GM12872 (cell line): ENCODE measurements around the gene PRKAR2A.

Source experiments
- TF ChIP-seq, protein P1 (sequence below): IDR thresholded peaks from 3 replicates; pipeline ENCODE4 v1.5.1; 2011; ENCODE audit warnings: low read depth, mild to moderate bottlenecking, low read length, moderate library complexity; ENCODE audit not compliant: insufficient read depth

The PRKAR2A gene

DNA sequence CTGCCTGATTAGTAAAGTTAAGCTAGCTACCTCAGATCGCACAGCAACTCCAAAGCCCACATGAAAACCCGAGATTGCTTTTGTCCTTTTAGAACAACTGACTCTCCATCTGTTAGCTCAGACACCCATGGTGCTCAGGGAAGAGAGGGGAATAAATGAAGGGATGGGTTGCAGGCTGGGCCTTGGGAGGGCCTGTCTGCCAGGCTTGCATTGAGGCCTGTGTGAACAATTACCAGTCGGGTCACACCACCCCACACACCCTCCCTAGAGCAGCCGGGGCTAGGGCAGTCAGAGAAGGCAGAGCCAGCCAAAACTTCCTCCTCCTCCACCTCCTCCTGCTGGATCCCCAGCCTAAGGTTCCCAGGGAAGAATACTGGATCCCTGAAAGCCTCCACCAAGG is 8.8 kb upstream of the PRKAR2A start:
- TF ChIP-seq, protein P1, sequence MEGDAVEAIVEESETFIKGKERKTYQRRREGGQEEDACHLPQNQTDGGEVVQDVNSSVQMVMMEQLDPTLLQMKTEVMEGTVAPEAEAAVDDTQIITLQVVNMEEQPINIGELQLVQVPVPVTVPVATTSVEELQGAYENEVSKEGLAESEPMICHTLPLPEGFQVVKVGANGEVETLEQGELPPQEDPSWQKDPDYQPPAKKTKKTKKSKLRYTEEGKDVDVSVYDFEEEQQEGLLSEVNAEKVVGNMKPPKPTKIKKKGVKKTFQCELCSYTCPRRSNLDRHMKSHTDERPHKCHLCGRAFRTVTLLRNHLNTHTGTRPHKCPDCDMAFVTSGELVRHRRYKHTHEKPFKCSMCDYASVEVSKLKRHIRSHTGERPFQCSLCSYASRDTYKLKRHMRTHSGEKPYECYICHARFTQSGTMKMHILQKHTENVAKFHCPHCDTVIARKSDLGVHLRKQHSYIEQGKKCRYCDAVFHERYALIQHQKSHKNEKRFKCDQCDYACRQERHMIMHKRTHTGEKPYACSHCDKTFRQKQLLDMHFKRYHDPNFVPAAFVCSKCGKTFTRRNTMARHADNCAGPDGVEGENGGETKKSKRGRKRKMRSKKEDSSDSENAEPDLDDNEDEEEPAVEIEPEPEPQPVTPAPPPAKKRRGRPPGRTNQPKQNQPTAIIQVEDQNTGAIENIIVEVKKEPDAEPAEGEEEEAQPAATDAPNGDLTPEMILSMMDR, result no peak

DNA sequence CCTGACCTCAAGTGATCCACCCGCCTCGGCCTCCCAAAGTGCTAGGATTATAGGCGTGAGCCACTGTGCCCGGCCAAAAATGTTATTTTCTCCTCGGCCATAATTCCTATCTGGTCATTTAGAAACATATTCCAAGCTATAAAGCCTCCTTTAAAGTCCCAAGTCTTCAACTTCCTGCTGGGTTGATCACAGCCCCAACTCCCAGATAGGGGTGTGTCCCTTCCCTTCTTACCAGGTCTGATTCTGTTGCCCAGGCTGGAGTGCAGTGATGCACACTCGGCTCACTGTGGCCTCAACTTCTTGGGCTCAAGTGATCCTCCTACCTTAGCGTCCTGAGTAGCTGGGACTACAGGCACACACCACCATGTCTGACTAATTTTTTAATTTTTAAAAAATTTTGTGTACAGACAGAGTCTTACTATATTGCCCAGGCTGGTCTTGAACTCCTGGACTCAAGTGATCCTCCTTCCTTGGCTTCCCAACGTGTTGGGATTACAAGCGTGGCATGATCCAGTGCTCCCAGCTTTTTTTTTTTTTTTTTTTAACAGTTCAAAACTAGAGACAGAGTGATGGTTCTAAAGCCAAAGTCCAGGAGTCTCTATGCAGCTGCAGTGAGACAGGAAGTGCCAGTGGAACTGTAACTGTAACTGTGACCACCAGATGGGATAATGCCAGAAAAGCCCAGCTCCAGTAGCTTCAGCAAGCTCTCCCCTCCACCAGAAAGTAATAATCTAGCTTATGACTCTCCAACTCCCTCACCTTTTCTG is 8.2 kb upstream of the PRKAR2A start:
- TF ChIP-seq, protein P1, result no peak

DNA sequence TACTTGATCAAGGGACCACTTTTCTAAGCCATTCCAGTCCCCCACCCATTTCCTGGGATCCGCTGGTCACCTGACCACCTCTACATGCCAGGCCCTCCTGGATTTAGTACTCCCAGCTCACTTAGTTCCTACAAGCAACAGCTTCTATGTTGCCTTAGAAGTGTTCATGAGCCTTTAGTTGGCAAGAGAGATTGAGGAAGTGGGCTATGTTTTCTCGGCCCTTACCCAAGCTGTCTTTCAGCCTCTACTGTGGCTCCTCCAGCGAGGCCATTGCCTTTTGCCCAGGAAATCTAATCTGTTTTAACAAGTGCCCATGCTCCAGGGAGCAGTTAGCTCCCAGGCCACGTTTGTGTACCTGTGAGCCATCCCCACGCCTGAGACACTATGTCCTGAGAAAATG is 4.5 kb upstream of the PRKAR2A start:
- TF ChIP-seq, protein P1, result no peak

DNA sequence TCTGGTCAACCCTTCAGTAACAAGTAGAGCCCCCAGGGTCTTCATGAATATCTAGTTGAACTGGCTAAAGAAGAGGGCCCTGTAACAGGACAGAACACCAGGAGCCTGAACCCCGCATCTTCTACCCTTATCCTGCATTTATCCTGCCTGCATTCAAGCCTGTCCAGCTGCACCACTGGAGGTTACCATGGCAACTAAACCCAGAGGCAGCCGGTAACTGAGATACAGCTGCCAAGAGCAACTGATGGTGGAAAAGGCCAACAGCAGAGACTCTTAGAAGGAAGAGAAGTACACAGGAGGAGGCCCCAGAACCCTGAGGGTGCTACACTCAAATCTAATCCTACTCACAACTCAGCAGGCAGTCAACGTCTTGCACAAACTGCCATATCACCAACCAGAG is 3.7 kb upstream of the PRKAR2A start:
- TF ChIP-seq, protein P1, result no peak

DNA sequence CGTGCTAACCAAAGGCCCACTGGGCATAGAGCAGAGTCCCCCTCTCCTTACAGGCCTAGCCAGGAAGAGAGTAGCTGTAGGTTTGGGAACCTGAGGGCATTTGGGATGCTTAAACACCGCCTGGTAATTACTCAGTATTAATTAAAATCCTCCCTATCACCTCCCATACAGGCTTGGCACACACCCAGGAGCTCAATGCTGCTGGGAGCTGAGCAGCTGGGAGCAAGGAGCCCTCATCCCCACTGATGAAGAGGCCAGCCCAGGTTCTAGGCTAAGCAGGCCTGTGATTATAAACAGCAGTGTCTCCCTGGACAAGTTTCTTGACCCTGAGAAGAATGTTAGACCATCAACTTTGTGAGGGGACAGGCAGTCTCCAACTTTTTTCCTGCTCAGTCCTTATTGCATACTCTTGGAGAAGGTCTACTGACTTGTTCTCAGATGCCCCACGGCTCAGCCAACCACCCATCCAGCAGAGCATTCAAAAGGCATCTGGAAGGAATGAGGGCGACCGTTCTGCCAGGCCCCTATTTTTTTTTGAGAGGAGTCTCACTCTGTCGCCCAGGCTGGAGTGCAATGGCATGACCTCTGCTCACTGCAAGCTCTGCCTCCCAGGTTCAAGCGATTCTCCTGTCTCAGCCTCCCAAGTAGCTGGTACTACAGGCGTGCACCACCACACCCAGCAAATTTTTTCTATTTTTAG is 1.3 kb upstream of the PRKAR2A start:
- TF ChIP-seq, protein P1, result no peak

DNA sequence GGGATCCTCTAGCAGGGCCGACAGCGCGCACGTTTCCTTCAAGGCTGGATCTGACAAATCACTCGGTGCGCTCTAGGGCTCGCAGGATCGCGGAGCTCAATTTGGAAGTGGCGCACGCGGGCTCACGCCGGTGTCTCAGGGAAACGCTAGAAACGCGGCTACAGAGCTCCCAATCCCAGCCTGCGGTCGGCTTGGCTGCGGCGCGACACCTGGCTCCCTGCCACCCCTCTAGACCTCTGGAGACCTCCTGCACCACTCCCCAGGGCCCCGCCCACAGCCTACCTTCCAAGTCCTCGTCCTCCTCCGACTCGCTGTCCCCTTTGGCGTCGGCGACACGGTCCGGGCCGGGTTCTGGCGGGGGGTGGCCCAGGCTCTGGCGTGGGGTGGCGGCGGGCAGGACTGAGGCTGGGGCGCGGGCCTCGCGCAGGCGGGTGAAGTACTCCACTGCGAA is 596 bp downstream of the PRKAR2A start:
- TF ChIP-seq, protein P1, result no peak

DNA sequence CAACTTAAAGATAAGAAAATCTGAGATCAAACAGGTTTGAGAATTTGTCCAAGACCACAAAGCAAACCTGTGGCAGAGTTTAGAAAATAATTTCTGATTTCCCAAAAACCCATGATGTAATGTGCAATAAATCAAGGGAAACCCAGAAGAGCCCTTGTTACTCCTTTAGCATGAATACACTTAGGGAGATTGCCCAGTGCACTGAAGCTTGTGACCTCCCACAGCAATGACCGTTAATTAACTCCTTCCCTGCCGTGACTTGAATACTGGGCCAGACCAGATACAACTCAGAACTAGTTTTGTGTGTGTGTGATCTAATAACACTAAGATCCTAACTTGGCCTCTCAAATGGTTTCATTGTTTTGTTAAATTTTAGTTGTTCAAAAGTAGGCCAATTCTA is 2.5 kb downstream of the PRKAR2A start:
- TF ChIP-seq, protein P1, result no peak
